Measurements from ENCODE around the gene CANT1. TPM values are rescaled to one million over a fixed set of nuclear protein-coding genes. Genes with fewer than 3 reads are reported as not detected.
A peak's percentile ranks its signal among the peaks of the same experiment; 100 is the strongest.

The CANT1 gene
- 10 to 100 TPM; 56.0 to 61.5 TPM for total RNA-seq

- peaks cover 10% of the 10 kb centered on the region for H3K36me3 Mint-ChIP-seq
- peak; percentile 92 for DNase-seq
- ATAC-seq (ENCODE audit: low read depth), result peak; percentile 94
Observed at GRCh38 chr17:79009397-79010303, at the start of gene CANT1. Gene CANT1, minus strand, starts transcription at chr17:79009764. Its CDS starts 12,142 bp downstream, at chr17:78997622.

GRCh38 chr17:79057737-79058385 lies 48.3 kb upstream of the CANT1 start:
- H3K4me3 Mint-ChIP-seq, result no peak overlapping the region
- no peak for DNase-seq
- peaks cover 6% of the 10 kb centered on the region for H3K4me1 Mint-ChIP-seq
- H3K27me3 Mint-ChIP-seq, result peaks cover 6% of the 10 kb centered on the region
- ATAC-seq (ENCODE audit: low read depth), result no peak
- H3K36me3 Mint-ChIP-seq, result no peaks in the 10 kb centered on the region
- H3K9me3 Mint-ChIP-seq, result peaks cover 5% of the 10 kb centered on the region
- POLR2A ChIA-PET, result no interaction called here
- no peak overlapping the region for H3K27ac Mint-ChIP-seq

More at GRCh38 chr17:79009397-79010303, at the start of gene CANT1:
- H3K27ac Mint-ChIP-seq, result peak within 1 kb of the TSS; percentile 96
- POLR2A ChIA-PET, result interaction anchor here (0.6 to 1.4 kb wide), 6 partner anchors 14 to 573 kb away, joined by 3 to 8 read pairs (median 4); partner anchors contain the start of genes ENGASE and LGALS3BP
- peak within 1 kb of the TSS; percentile 96 for H3K4me3 Mint-ChIP-seq
- H3K4me1 Mint-ChIP-seq, result peaks cover 39% of the 10 kb centered on the region
- peaks cover 2% of the 10 kb centered on the region for H3K9me3 Mint-ChIP-seq
- H3K27me3 Mint-ChIP-seq, result peaks cover 3% of the 10 kb centered on the region

- no peak for DNase-seq
- no peaks in the 10 kb centered on the region for H3K36me3 Mint-ChIP-seq
- H3K9me3 Mint-ChIP-seq, result peaks cover 5% of the 10 kb centered on the region
- no peak overlapping the region for H3K27ac Mint-ChIP-seq
- no peak for ATAC-seq (ENCODE audit: low read depth)
- H3K4me1 Mint-ChIP-seq, result peaks cover 6% of the 10 kb centered on the region
- H3K27me3 Mint-ChIP-seq, result peaks cover 11% of the 10 kb centered on the region
- no peak overlapping the region for H3K4me3 Mint-ChIP-seq
- POLR2A ChIA-PET, result no interaction called here
Observed at GRCh38 chr17:79055197-79055596, 45.6 kb upstream of the CANT1 start.

- POLR2A ChIA-PET, result no interaction called here
- H3K9me3 Mint-ChIP-seq, result peaks cover 5% of the 10 kb centered on the region
- H3K4me3 Mint-ChIP-seq, result no peak overlapping the region
- DNase-seq (no peak), ATAC-seq (ENCODE audit: low read depth) (no peak)
- peaks cover 11% of the 10 kb centered on the region for H3K27me3 Mint-ChIP-seq
- no peaks in the 10 kb centered on the region for H3K36me3 Mint-ChIP-seq
- peaks cover 4% of the 10 kb centered on the region for H3K4me1 Mint-ChIP-seq
- no peak overlapping the region for H3K27ac Mint-ChIP-seq
Observed at GRCh38 chr17:79054200-79054960, 44.8 kb upstream of the CANT1 start.

- Mint-ChIP-seq H3K9me3 (peaks cover 5% of the 10 kb centered on the region), H3K4me1 (no peaks in the 10 kb centered on the region), H3K27ac (no peak overlapping the region), H3K36me3 (no peaks in the 10 kb centered on the region), H3K4me3 (no peak overlapping the region), H3K27me3 (peaks cover 7% of the 10 kb centered on the region)
- DNase-seq (peak; percentile 4), ATAC-seq (ENCODE audit: low read depth) (no peak)
- POLR2A ChIA-PET, result no interaction called here
Observed at GRCh38 chr17:79053251-79053925, 43.8 kb upstream of the CANT1 start.

- Mint-ChIP-seq H3K36me3 (no peaks in the 10 kb centered on the region), H3K9me3 (peaks cover 5% of the 10 kb centered on the region), H3K4me1 (no peaks in the 10 kb centered on the region), H3K27ac (no peak overlapping the region), H3K27me3 (peaks cover 7% of the 10 kb centered on the region), H3K4me3 (no peak overlapping the region)
- no peak for DNase-seq
- POLR2A ChIA-PET, result no interaction called here
- ATAC-seq (ENCODE audit: low read depth), result no peak
Observed at GRCh38 chr17:79052131-79052530, 42.6 kb upstream of the CANT1 start.

- H3K27ac Mint-ChIP-seq, result no peak overlapping the region
- no peaks in the 10 kb centered on the region for H3K4me1 Mint-ChIP-seq
- POLR2A ChIA-PET, result no interaction called here
- no peaks in the 10 kb centered on the region for H3K36me3 Mint-ChIP-seq
- no peak overlapping the region for H3K4me3 Mint-ChIP-seq
- DNase-seq (no peak), ATAC-seq (ENCODE audit: low read depth) (no peak)
- H3K9me3 Mint-ChIP-seq, result peaks cover 5% of the 10 kb centered on the region
- peaks cover 5% of the 10 kb centered on the region for H3K27me3 Mint-ChIP-seq
Observed at GRCh38 chr17:79051306-79051705, 41.7 kb upstream of the CANT1 start.

- peaks cover 4% of the 10 kb centered on the region for H3K4me1 Mint-ChIP-seq
- no peaks in the 10 kb centered on the region for H3K36me3 Mint-ChIP-seq
- peaks cover 5% of the 10 kb centered on the region for H3K27me3 Mint-ChIP-seq
- ATAC-seq (ENCODE audit: low read depth), result no peak
- no peak overlapping the region for H3K27ac Mint-ChIP-seq
- H3K4me3 Mint-ChIP-seq, result no peak overlapping the region
- POLR2A ChIA-PET, result no interaction called here
- H3K9me3 Mint-ChIP-seq, result peaks cover 5% of the 10 kb centered on the region
- no peak for DNase-seq
Observed at GRCh38 chr17:79050551-79050950, 41.0 kb upstream of the CANT1 start.

- ATAC-seq (ENCODE audit: low read depth), result no peak
- Mint-ChIP-seq H3K9me3 (peaks cover 4% of the 10 kb centered on the region), H3K27me3 (peaks cover 5% of the 10 kb centered on the region), H3K27ac (no peak overlapping the region), H3K4me1 (peaks cover 4% of the 10 kb centered on the region), H3K36me3 (no peaks in the 10 kb centered on the region), H3K4me3 (no peak overlapping the region)
- POLR2A ChIA-PET, result no interaction called here
- no peak for DNase-seq
Observed at GRCh38 chr17:79049821-79050220, 40.3 kb upstream of the CANT1 start.

GRCh38 chr17:79048826-79049755 lies 39.5 kb upstream of the CANT1 start:
- POLR2A ChIA-PET, result no interaction called here
- Mint-ChIP-seq H3K4me3 (no peak overlapping the region), H3K27ac (no peak overlapping the region), H3K36me3 (no peaks in the 10 kb centered on the region), H3K9me3 (no peaks in the 10 kb centered on the region), H3K4me1 (peaks cover 4% of the 10 kb centered on the region), H3K27me3 (peaks cover 5% of the 10 kb centered on the region)
- DNase-seq, result no peak
- no peak for ATAC-seq (ENCODE audit: low read depth)

GRCh38 chr17:79047923-79048825 lies 38.6 kb upstream of the CANT1 start:
- Mint-ChIP-seq H3K27ac (no peak overlapping the region), H3K36me3 (no peaks in the 10 kb centered on the region), H3K27me3 (peaks cover 5% of the 10 kb centered on the region), H3K9me3 (peaks cover 2% of the 10 kb centered on the region), H3K4me1 (peaks cover 4% of the 10 kb centered on the region), H3K4me3 (no peak overlapping the region)
- POLR2A ChIA-PET, result no interaction called here
- ATAC-seq (ENCODE audit: low read depth), result no peak
- no peak for DNase-seq

All from activated naive CD8-positive, alpha-beta T cell treated with anti-CD3 and anti-CD28 coated beads, Interleukin-2, amount 10 ng/mL, durations not matched to agents 7 days and 5 days (primary cell).